Mucosa of descending colon (tissue), 3 donors: ENCODE data around the gene PHF20. TPM values are rescaled to one million over a fixed set of nuclear protein-coding genes. Genes with fewer than 3 reads are reported as not detected.
A peak's percentile ranks its signal among the peaks of the same experiment; 100 is the strongest.
"Not testable (repeated sequence)": the region's sequence is repeated elsewhere in the genome, so short reads cannot be mapped to it uniquely, and the experiment has no call there.

Experiments
- ATAC-seq: fragments of 200-7000 bp; cut with Tn5 transposase; one replicate; pipeline ENCODE4 v1.9.1; 2020; ENCODE audit warnings: mild to moderate bottlenecking, moderate library complexity
- DNase-seq, 3 donors: peaks; one replicate each; pipeline ENCODE4 v3.0.0-alpha.2; 2020
- H3K36me3 ChIP-seq: fragments of 200-600 bp; one replicate; pipeline ENCODE4 v1.8.0; 2021; ENCODE audit warnings: low read depth, mild to moderate bottlenecking
- H3K4me1 ChIP-seq: fragments of 200-600 bp; one replicate; pipeline ENCODE4 v1.8.0; 2021; ENCODE audit warnings: low read depth, mild to moderate bottlenecking
- H3K4me3 ChIP-seq: fragments of 200-600 bp; one replicate; pipeline ENCODE4 v1.8.0; 2021; ENCODE audit warnings: mild to moderate bottlenecking
- H3K9me3 ChIP-seq: fragments of 200-600 bp; one replicate; pipeline ENCODE4 v1.8.0; 2021; ENCODE audit warnings: mild to moderate bottlenecking
- CTCF ChIP-seq: fragments of 200-600 bp; IDR thresholded peaks from one replicate; pipeline ENCODE4 v1.8.0; 2022; ENCODE audit warnings: antibody characterized with exemption, mild to moderate bottlenecking
- intact Hi-C, 2 donors: fragments of 100-400 bp; cut with DNase I in 1 of 2; cut with micrococcal nuclease in 1 of 2; formaldehyde crosslinking; loops; one replicate each; pipeline versions ENCODE4 v1.11.0 to v1.11.1; 2022; cut with DNase I, micrococcal nuclease
- long read RNA-seq, 2 donors: library from polyadenylated mRNA; unstranded; transcript quantifications; one replicate each; pipeline ENCODE4 v2.0.0, GENCODE V29; 2019 to 2021
- total RNA-seq, 3 donors: library from RNA; stranded (reverse); fragmentation: NEBNext Ultra II Directional in 2 of 3; extraction: Animal tissue kit (Norgen Biotek cat#: 25700) in 2 of 3; gene quantifications; one replicate each; pipeline versions ENCODE4 v1.2.1 to v1.2.4, GENCODE V29; 2021 to 2023
- donor health status: DM: no; HTN: no; CAD: no; lungs with moderate emphysema.
- donor health status: DM: no; HTN: no; CAD: no.
- donor health status: DM: no; HTN: yes; CAD: no.

PHF20 gene
- 10 to 100 TPM; 23.3 to 61.1 (median 28.5) TPM for total RNA-seq
- long read RNA-seq, donor 1, transcript PHF20-216 (2 exons, 618 nt), result major isoform, 5 of 30 reads
- long read RNA-seq, donor 1, partial matches to known transcripts, result 16 of 30 reads
- long read RNA-seq, donor 1, other reads (novel, unspliced or antisense), result 9 of 30 reads
- long read RNA-seq, donor 2, partial matches to known transcripts, result 10 of 15 reads
- long read RNA-seq, donor 2, other reads (novel, unspliced or antisense), result 2 of 15 reads

- peaks cover 33% of the 10 kb centered on the region for H3K4me1 ChIP-seq
- DNase-seq (peak; percentile 99 to 100 (median 100)), ATAC-seq (peak; percentile 92)
- H3K36me3 ChIP-seq, result no peaks in the 10 kb centered on the region
- H3K4me3 ChIP-seq, result peak within 1 kb of the TSS; percentile 35
- TF ChIP-seq CTCF, result no peak
- intact Hi-C loops, result no loop called here
- no peaks in the 10 kb centered on the region for H3K9me3 ChIP-seq
Observed at GRCh38 chr20:35771689-35772562, at the start of gene PHF20. Gene PHF20 (plus strand): TSS chr20:35772015. CDS start chr20:35801523, 29,508 bp downstream.

- DNase-seq, H3K4me1 ChIP-seq, intact Hi-C loops, H3K4me3 ChIP-seq, H3K9me3 ChIP-seq, ATAC-seq: not testable (repeated sequence)
- H3K36me3 ChIP-seq, result peaks cover 58% of the 10 kb centered on the region
Observed at GRCh38 chr20:35723275-35723639, 48.6 kb upstream of the PHF20 start.

GRCh38 chr20:35723652-35724320 lies 48.0 kb upstream of the PHF20 start:
- ATAC-seq, DNase-seq, H3K4me3 ChIP-seq, H3K4me1 ChIP-seq, H3K9me3 ChIP-seq, intact Hi-C loops: not testable (repeated sequence)
- peaks cover 64% of the 10 kb centered on the region for H3K36me3 ChIP-seq

GRCh38 chr20:35724321-35725230 lies 47.2 kb upstream of the PHF20 start:
- H3K4me3 ChIP-seq, result no peak overlapping the region
- H3K9me3 ChIP-seq, result no peaks in the 10 kb centered on the region
- TF ChIP-seq CTCF, result no peak
- DNase-seq (no peak), ATAC-seq (no peak)
- peaks cover 60% of the 10 kb centered on the region for H3K36me3 ChIP-seq
- no peaks in the 10 kb centered on the region for H3K4me1 ChIP-seq
- intact Hi-C loops, result no loop called here

GRCh38 chr20:35726842-35727711 lies 44.7 kb upstream of the PHF20 start:
- no peak for ATAC-seq
- DNase-seq, result no peak
- Histone ChIP-seq H3K4me1 (no peaks in the 10 kb centered on the region), H3K4me3 (no peak overlapping the region), H3K36me3 (peaks cover 67% of the 10 kb centered on the region), H3K9me3 (no peaks in the 10 kb centered on the region)
- TF ChIP-seq CTCF, result no peak
- intact Hi-C loops, result no loop called here
